NCI-H2227 (cell line): ENCODE data around the gene PNPLA5.

Source experiments
- DNase-seq: peaks from one replicate; lab custom pipeline; 2025; ENCODE audit not compliant: unreplicated experiment; lab: John Stamatoyannopoulos, UW

The PNPLA5 gene

GRCh38 chr22:43855431-43855830, 36.4 kb downstream of the PNPLA5 start:
- DNase-seq: no peak

- no peak for DNase-seq
Observed at GRCh38 chr22:43854786-43855271, 37.0 kb downstream of the PNPLA5 start.

- DNase-seq: no peak
Observed at GRCh38 chr22:43854121-43854785, 37.6 kb downstream of the PNPLA5 start.

- no peak for DNase-seq
Observed at GRCh38 chr22:43853328-43853931, 38.4 kb downstream of the PNPLA5 start.

- no peak for DNase-seq
Observed at GRCh38 chr22:43852573-43853327, 39.1 kb downstream of the PNPLA5 start.

GRCh38 chr22:43851979-43852307, 39.9 kb downstream of the PNPLA5 start:
- no peak for DNase-seq

GRCh38 chr22:43851058-43851978, 40.5 kb downstream of the PNPLA5 start:
- no peak for DNase-seq

- DNase-seq: no peak
Observed at GRCh38 chr22:43850529-43850928, 41.3 kb downstream of the PNPLA5 start.

- no peak for DNase-seq
Observed at GRCh38 chr22:43849731-43850130, 42.1 kb downstream of the PNPLA5 start.

- DNase-seq: peak; percentile 58
Observed at GRCh38 chr22:43848366-43849171, 43.2 kb downstream of the PNPLA5 start.

- DNase-seq: no peak
Observed at GRCh38 chr22:43847376-43848289, 44.2 kb downstream of the PNPLA5 start.

- DNase-seq: no peak
Observed at GRCh38 chr22:43846966-43847365, 44.8 kb downstream of the PNPLA5 start.

- DNase-seq: no peak
Observed at GRCh38 chr22:43845981-43846380, 45.8 kb downstream of the PNPLA5 start.

- no peak for DNase-seq
Observed at GRCh38 chr22:43844560-43845545, 47.0 kb downstream of the PNPLA5 start.

- DNase-seq: no peak
Observed at GRCh38 chr22:43843783-43844530, 47.9 kb downstream of the PNPLA5 start.

- no peak for DNase-seq
Observed at GRCh38 chr22:43841742-43842141, 50.1 kb downstream of the PNPLA5 start.

GRCh38 chr22:43840851-43841250, 51.0 kb downstream of the PNPLA5 start:
- no peak for DNase-seq
